HepG2 (cell line): ENCODE results near the gene EYA4. TPM values are rescaled to one million over a fixed set of nuclear protein-coding genes. Genes with fewer than 3 reads are reported as not detected.

ENCODE experiments used
- ATAC-seq: fragments of 200-7000 bp; cut with Tn5 transposase; 3 replicates; pipeline ENCODE4 v1.9.1; 2020; ENCODE audit warnings: mild to moderate bottlenecking, moderate library complexity
- BruUV-seq: library from RNA; stranded (reverse); fragments of 400-500 nt; replicated peaks from 2 replicates; lab custom pipeline; 2021; lab: Mats Ljungman, UMichigan
- CTCF ChIA-PET: fragments of 300-600 bp; formaldehyde crosslinking; extraction: SDS; loops from one replicate; lab custom pipeline; 2021; ENCODE audit warnings: low total read pairs, inconsistent platforms, low intra/inter-chr PET ratio; lab: Yijun Ruan, JAX
- POLR2A ChIA-PET: fragments of 350-600 bp; sonication (Branson Sonifier 250); formaldehyde crosslinking; loops from one replicate; lab custom pipeline; 2020; ENCODE audit warnings: antibody characterized with exemption, inconsistent platforms; lab: Yijun Ruan, JAX
- DNase-seq: peaks from one replicate; pipeline ENCODE4 v3.0.0-alpha.2; 2015; ENCODE audit warnings: low spot score
- FAIRE-seq: peaks from 3 replicates; lab custom pipeline; 2011; peaks lifted over from hg19 to GRCh38; lab: Jason Lieb, UNC
- H2AFZ ChIP-seq: one replicate; pipeline ENCODE4 v1.6.1; 2011; ENCODE audit warnings: low read length, inconsistent platforms
- H3K27ac ChIP-seq: fragments of 300-600 bp; 3 replicates; pipeline ENCODE4 v1.8.0; 2011; ENCODE audit warnings: mixed run types, mild to moderate bottlenecking, mixed read lengths, low read length, inconsistent platforms; ENCODE audit not compliant: insufficient read depth; ENCODE audit errors: extremely low read length
- H3K27me3 ChIP-seq, 2 experiments: fragments of 200-600 bp in 1 of 2; 2 replicates in 1 of 2; 3 replicates in 1 of 2; pipeline versions ENCODE4 v1.6.0 to v1.8.0; 2011; ENCODE audit warnings: low read length in 2 of 2, mild to moderate bottlenecking in 2 of 2, moderate library complexity in 2 of 2, inconsistent platforms in 1 of 2; ENCODE audit not compliant: insufficient read depth in 2 of 2, control insufficient read depth in 1 of 2
- H3K36me3 ChIP-seq, 2 experiments: fragments of 200-600 bp in 1 of 2; replicated peaks in 1 of 2; 2 replicates in 1 of 2; 3 replicates in 1 of 2; pipeline versions ENCODE4 v1.5.1 to v1.8.0; 2011; ENCODE audit warnings: low read length in 2 of 2, inconsistent platforms in 1 of 2; ENCODE audit not compliant: insufficient read depth in 2 of 2, control insufficient read depth in 1 of 2
- H3K4me1 ChIP-seq: 2 replicates; pipeline ENCODE4 v1.5.1; 2012; ENCODE audit warnings: low read length, inconsistent platforms; ENCODE audit not compliant: insufficient read depth
- H3K4me2 ChIP-seq: 2 replicates; pipeline ENCODE4 v1.6.0; 2011; ENCODE audit warnings: low read depth, low read length, inconsistent platforms
- H3K4me3 ChIP-seq, 3 experiments: fragments of 200-600 bp in 1 of 3; sonication (generic), shearing (Covaris generic) in 1 of 3; replicated peaks in 1 of 3; 2 replicates each; pipeline ENCODE4 v1.5.1; 2011 to 2016; ENCODE audit warnings: low read length in 3 of 3, inconsistent platforms in 2 of 3, low read depth in 2 of 3, mild to moderate bottlenecking in 2 of 3, control low read depth in 1 of 3, mixed read lengths in 1 of 3; ENCODE audit not compliant: insufficient read depth in 1 of 3
- H3K79me2 ChIP-seq: one replicate; pipeline ENCODE4 v1.6.1; 2011; ENCODE audit warnings: low read length, inconsistent platforms; ENCODE audit not compliant: insufficient read depth
- H3K9ac ChIP-seq: 2 replicates; pipeline ENCODE4 v1.6.0; 2011; ENCODE audit warnings: mild to moderate bottlenecking, low read depth, low read length, inconsistent platforms; ENCODE audit not compliant: insufficient read depth
- H3K9me3 ChIP-seq: 2 replicates; pipeline ENCODE4 v1.5.1; 2012; ENCODE audit warnings: mild to moderate bottlenecking, low read length
- H4K20me1 ChIP-seq: 2 replicates; pipeline ENCODE4 v1.6.0; 2011; ENCODE audit warnings: inconsistent platforms, mild to moderate bottlenecking, low read length, moderate library complexity; ENCODE audit not compliant: insufficient read depth
- ARID2 ChIP-seq: sonication (generic); formaldehyde crosslinking; IDR thresholded peaks from 2 replicates; pipeline ENCODE4 v1.8.1; 2022; ENCODE audit warnings: mild to moderate bottlenecking, missing genetic modification reagents, borderline replicate concordance
- CC2D1A ChIP-seq: sonication (generic); formaldehyde crosslinking; IDR thresholded peaks from 2 replicates; pipeline ENCODE4 v1.8.1; 2023; ENCODE audit warnings: mild to moderate bottlenecking, missing genetic modification reagents
- CEBPB ChIP-seq: IDR thresholded peaks from 2 replicates; pipeline ENCODE4 v1.6.1; 2011; ENCODE audit warnings: low read depth, low read length, improper control_type of control experiment, borderline replicate concordance
- CEBPG ChIP-seq: IDR thresholded peaks from 2 replicates; pipeline ENCODE4 v1.6.1; 2016
- EED ChIP-seq: sonication (generic); formaldehyde crosslinking; IDR thresholded peaks from 2 replicates; pipeline ENCODE4 v1.5.0; 2020; ENCODE audit warnings: mild to moderate bottlenecking, missing genetic modification reagents
- HOXD1 ChIP-seq: sonication (generic); formaldehyde crosslinking; IDR thresholded peaks from 2 replicates; pipeline ENCODE4 v1.5.0; 2020; ENCODE audit warnings: missing genetic modification reagents
- KLF11 ChIP-seq: IDR thresholded peaks from 2 replicates; pipeline ENCODE4 v1.6.1; 2016; ENCODE audit warnings: missing compliant biosample characterization
- NCOA1 ChIP-seq: sonication (generic); formaldehyde crosslinking; IDR thresholded peaks from 2 replicates; pipeline ENCODE4 v1.9.0; 2021; ENCODE audit warnings: missing genetic modification reagents
- NFIC ChIP-seq: IDR thresholded peaks from 2 replicates; pipeline ENCODE4 v1.6.1; 2012; ENCODE audit warnings: mild to moderate bottlenecking, low read length, inconsistent platforms
- RERE ChIP-seq: IDR thresholded peaks from 2 replicates; pipeline ENCODE4 v1.6.1; 2016; ENCODE audit warnings: low read depth, missing genetic modification reagents, missing compliant biosample characterization
- SNAPC2 ChIP-seq: sonication (generic); formaldehyde crosslinking; IDR thresholded peaks from 2 replicates; pipeline ENCODE4 v1.8.1; 2022; ENCODE audit warnings: mild to moderate bottlenecking, missing genetic modification reagents
- SOX13 ChIP-seq, 3 experiments: fragments of 450-650 bp in 1 of 3; sonication (generic) in 1 of 3; formaldehyde crosslinking in 1 of 3; IDR thresholded peaks in 2 of 3; conservative IDR thresholded peaks in 1 of 3; 2 replicates each; pipeline versions ENCODE4 v1.5.0 to v1.6.1; 2016 to 2020; ENCODE audit warnings: antibody characterized with exemption in 1 of 3, mild to moderate bottlenecking in 1 of 3, missing compliant biosample characterization in 1 of 3, missing genetic modification reagents in 1 of 3, moderate library complexity in 1 of 3
- ZBTB7B ChIP-seq: sonication (generic); formaldehyde crosslinking; IDR thresholded peaks from 2 replicates; pipeline ENCODE4 v1.4.0; 2020; ENCODE audit warnings: missing genetic modification reagents
- ZNF121 ChIP-seq: sonication (generic); formaldehyde crosslinking; IDR thresholded peaks from 2 replicates; pipeline ENCODE4 v1.5.0; 2020; ENCODE audit warnings: mild to moderate bottlenecking, missing genetic modification reagents
- ZNF567 ChIP-seq: sonication (generic); formaldehyde crosslinking; IDR thresholded peaks from 2 replicates; pipeline ENCODE4 v1.8.1; 2023; ENCODE audit warnings: mild to moderate bottlenecking, missing genetic modification reagents, borderline replicate concordance
- ZNF607 ChIP-seq: sonication (generic); formaldehyde crosslinking; IDR thresholded peaks from 2 replicates; pipeline ENCODE4 v1.5.1; 2020; ENCODE audit warnings: missing genetic modification reagents, mild to moderate bottlenecking, borderline replicate concordance
- ZZZ3 ChIP-seq: sonication (generic); formaldehyde crosslinking; IDR thresholded peaks from 2 replicates; pipeline ENCODE4 v1.4.0; 2020; ENCODE audit warnings: missing genetic modification reagents, mild to moderate bottlenecking, borderline replicate concordance
- in situ Hi-C: cut with HindIII; loops from 2 replicates; pipeline ENCODE4 v1.10.0; 2017; ENCODE audit warnings: low pct_unique_long_range_greater_than_20kb; ENCODE audit not compliant: extremely low pct_ligation_motif_present
- intact Hi-C: fragments of 100-400 bp; cut with micrococcal nuclease; formaldehyde crosslinking; loops from one replicate; pipeline ENCODE4 v1.10.0; 2022; ENCODE audit not compliant: unreplicated experiment
- polyA plus RNA-seq, 8 experiments: library from polyadenylated mRNA; depleted of rRNA in 3 of 8; stranded (reverse) in 7 of 8; unstranded in 1 of 8; fragments of >200 nt; fragmentation: Illumina TruSeq in 4 of 8; extraction: Trizol in 4 of 8; gene quantifications; 2 replicates each; pipeline versions ENCODE4 v1.2.1 to v1.2.3, GENCODE V29; 2011 to 2016; ENCODE audit warnings: low read depth in 4 of 8, missing spikeins in 1 of 8, mixed read lengths in 1 of 8; ENCODE audit not compliant: insufficient read depth in 1 of 8
- total RNA-seq, 5 experiments: library from RNA; depleted of rRNA; stranded (reverse); fragments of >200 nt; fragmentation: Illumina TruSeq; extraction: Trizol; gene quantifications; 2 replicates each; pipeline ENCODE4 v1.2.3, GENCODE V29; 2016; ENCODE audit warnings: low read depth in 1 of 5

The EYA4 gene
- total and polyA plus RNA-seq, 2 of the 13 experiments (the other 11 are each of a cell fraction or from before 2014, with no cell fraction given) = not detected

- H3K9me3 ChIP-seq = no peaks in the 10 kb centered on the region
- H2AFZ ChIP-seq = no peak overlapping the region
- POLR2A ChIA-PET = no interaction called here
- H3K4me2 ChIP-seq = no peak overlapping the region
- no peaks in the 10 kb centered on the region for H3K36me3 ChIP-seq
- DNase-seq (no peak), ATAC-seq (no peak), FAIRE-seq (no peak)
- no peaks in the 10 kb centered on the region for H3K4me1 ChIP-seq
- in situ Hi-C loops (no loop called here), intact Hi-C loops (no loop called here)
- BruUV-seq = no TSS peak
- H3K79me2 ChIP-seq = no peaks in the 10 kb centered on the region
- H3K9ac ChIP-seq = no peak overlapping the region
- peaks cover 0 to 2% of the 10 kb centered on the region in 2 experiments; a peak in 1 of 5 replicates for H3K27me3 ChIP-seq
- CTCF ChIA-PET = no interaction called here
- H3K4me3 ChIP-seq = no peak overlapping the region
- no peaks in the 10 kb centered on the region for H4K20me1 ChIP-seq
- no peak overlapping the region for H3K27ac ChIP-seq
- TF ChIP-seq CEBPG (peak; percentile 32; the same call in 1 of the 2 replicates), NFIC (no peak; the same call in 1 of the 2 replicates), ZNF121 (CRISPR knock-in tag) (no peak), SOX13 (IDR thresholded peaks at IDR 0.05) (no peak), SOX13 (CRISPR knock-in tag; conservative IDR thresholded peaks at IDR 0.05 in 1 of 2, IDR thresholded peaks at IDR 0.05 in 1 of 2) (peak in 1 of 2 experiments; percentile 22; a peak in 1 of 4 replicates), SNAPC2 (no peak), KLF11 (CRISPR knock-in tag) (no peak), NCOA1 (no peak), CEBPB (peak; percentile 55; the same call in 1 of the 2 replicates)
Observed at GRCh38 chr6:133446789-133447188, 205.6 kb downstream of the EYA4 start.

- ATAC-seq (no peak), FAIRE-seq (no peak), DNase-seq (no peak)
- CTCF ChIA-PET = no interaction called here
- H2AFZ ChIP-seq = no peak overlapping the region
- no peak overlapping the region for H3K4me2 ChIP-seq
- POLR2A ChIA-PET = no interaction called here
- H4K20me1 ChIP-seq = no peaks in the 10 kb centered on the region
- no peak overlapping the region for H3K27ac ChIP-seq
- H3K36me3 ChIP-seq = no peaks in the 10 kb centered on the region
- H3K4me1 ChIP-seq = no peaks in the 10 kb centered on the region
- in situ Hi-C loops (no loop called here), intact Hi-C loops (no loop called here)
- H3K9ac ChIP-seq = no peak overlapping the region
- no peak overlapping the region for H3K4me3 ChIP-seq
- H3K9me3 ChIP-seq = no peaks in the 10 kb centered on the region
- BruUV-seq = no TSS peak
- H3K27me3 ChIP-seq = peaks cover 0 to 2% of the 10 kb centered on the region in 2 experiments; a peak in 1 of 5 replicates
- H3K79me2 ChIP-seq = no peaks in the 10 kb centered on the region
- TF ChIP-seq ZBTB7B (CRISPR knock-in tag) = no peak
- TF ChIP-seq CC2D1A (CRISPR knock-in tag) = no peak
- TF ChIP-seq ZNF567 = no peak
- no peak for TF ChIP-seq ZZZ3 (CRISPR knock-in tag)
- no peak for TF ChIP-seq HOXD1 (CRISPR knock-in tag)
- no peak for TF ChIP-seq ZNF607 (CRISPR knock-in tag)
- no peak for TF ChIP-seq EED (CRISPR knock-in tag)
- TF ChIP-seq RERE (CRISPR knock-in tag) = no peak
- no peak for TF ChIP-seq ARID2
Observed at GRCh38 chr6:133447924-133448323, 206.8 kb downstream of the EYA4 start.
